Bone marrow (tissue), 2 donors: ENCODE data around the gene SLC22A12.

ENCODE experiments used
- DNase-seq, 2 donors: peaks; one replicate each; lab custom pipeline; 2025; lab: John Stamatoyannopoulos, UW

Gene SLC22A12

DNA sequence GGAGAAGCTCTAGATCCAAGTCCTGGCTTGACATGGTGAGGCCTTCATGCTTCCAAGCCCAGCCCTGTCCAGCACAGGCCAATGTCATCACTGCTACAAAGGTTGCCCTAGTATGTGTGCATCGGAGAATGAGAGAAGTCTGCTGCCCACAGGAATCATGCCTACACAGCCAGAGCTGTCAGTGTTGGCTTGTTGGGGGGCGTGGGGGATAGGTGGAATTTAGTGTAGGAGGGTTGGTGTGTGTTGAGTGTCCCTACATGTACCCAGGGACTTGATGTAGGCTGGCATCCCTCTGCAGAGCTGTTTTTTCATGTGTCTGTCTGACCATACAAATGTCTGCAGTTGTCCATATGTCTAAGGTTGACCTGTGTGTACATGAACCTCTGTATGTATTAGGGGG, 37.6 kb downstream of the SLC22A12 start:
- no peak for DNase-seq

DNA sequence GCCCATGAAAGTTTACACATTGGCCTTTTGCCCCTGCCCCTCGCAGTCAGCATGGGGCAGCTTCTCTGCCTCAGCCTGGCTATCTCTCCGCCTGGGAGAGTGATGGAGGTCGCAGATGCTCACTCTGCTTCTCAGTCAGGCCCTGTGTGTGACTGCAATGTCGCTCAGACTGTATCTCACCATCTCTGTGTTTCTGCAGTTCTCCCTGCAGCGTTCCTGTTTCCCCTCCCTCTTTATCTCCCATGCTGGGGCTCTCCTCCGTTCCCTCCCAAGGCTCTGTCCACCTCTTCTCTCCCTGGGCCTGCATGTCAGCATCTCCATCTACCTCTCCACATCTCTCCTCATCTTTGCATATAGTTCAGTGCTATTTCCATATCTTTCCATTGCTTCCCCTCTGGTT, 38.1 kb downstream of the SLC22A12 start:
- no peak for DNase-seq

DNA sequence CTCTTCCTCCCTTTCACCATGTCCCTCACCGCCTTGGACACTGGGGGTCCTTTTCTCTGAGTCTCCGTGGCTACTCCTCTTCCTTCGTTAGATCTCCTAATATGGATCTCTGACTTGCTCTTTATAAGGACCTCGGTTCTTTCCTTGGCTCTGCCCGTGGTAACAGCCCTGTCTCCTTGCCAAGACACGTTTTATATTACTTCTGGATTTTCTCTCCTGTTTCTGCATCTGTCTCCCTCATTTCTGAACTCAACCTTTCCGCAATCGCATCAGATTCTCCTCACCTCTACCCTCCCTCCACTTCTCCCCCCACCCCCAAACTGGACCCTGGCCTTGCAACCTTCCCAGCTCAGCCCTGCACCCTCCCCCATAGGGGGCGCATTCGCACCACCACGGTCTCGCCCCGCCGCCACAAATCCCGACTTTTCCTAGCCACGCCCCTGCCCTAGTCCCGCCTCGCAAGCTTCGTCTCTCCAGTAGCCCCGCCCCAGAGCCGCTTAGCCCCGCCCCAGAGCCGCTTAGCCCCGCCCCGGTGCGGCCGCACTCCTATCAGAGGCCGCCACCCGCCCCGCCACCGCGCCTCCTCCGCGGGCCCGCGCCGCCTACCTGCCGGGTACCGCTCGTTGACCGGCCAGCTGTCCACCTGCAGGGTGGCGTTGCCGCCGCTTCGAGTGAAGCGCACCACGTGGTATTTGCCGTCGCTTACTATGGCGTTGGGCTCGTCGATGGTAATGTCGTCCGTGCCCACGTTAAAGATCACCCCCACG, 39.0 kb downstream of the SLC22A12 start:
- DNase-seq: no peak

- DNase-seq: no peak
These were observed 40.7 kb downstream of the SLC22A12 start for GRCh38 chr11:64631675-64632074.

- DNase-seq: no peak
These were observed 41.2 kb downstream of the SLC22A12 start for GRCh38 chr11:64632237-64632636.

GRCh38 chr11:64632654-64633053, 41.6 kb downstream of the SLC22A12 start:
- DNase-seq: no peak

GRCh38 chr11:64633555-64634159, 42.6 kb downstream of the SLC22A12 start:
- DNase-seq: peak in 1 of 2 donors; percentile 7

- no peak for DNase-seq
These were observed 46.5 kb downstream of the SLC22A12 start for GRCh38 chr11:64637334-64638017.

GRCh38 chr11:64638018-64638665, 47.1 kb downstream of the SLC22A12 start:
- DNase-seq: no peak

- no peak for DNase-seq
These were observed 47.8 kb downstream of the SLC22A12 start for GRCh38 chr11:64638829-64639228.

- no peak for DNase-seq
These were observed 48.9 kb downstream of the SLC22A12 start for GRCh38 chr11:64639885-64640284.

- no peak for DNase-seq
These were observed 50.8 kb downstream of the SLC22A12 start for GRCh38 chr11:64641596-64642417.

- DNase-seq: no peak
These were observed 51.4 kb downstream of the SLC22A12 start for GRCh38 chr11:64642418-64642735.

- peak in 1 of 2 donors; percentile 12 for DNase-seq
These were observed 51.8 kb downstream of the SLC22A12 start for GRCh38 chr11:64642871-64643255.

GRCh38 chr11:64643256-64643881, 52.3 kb downstream of the SLC22A12 start:
- no peak for DNase-seq

DNA sequence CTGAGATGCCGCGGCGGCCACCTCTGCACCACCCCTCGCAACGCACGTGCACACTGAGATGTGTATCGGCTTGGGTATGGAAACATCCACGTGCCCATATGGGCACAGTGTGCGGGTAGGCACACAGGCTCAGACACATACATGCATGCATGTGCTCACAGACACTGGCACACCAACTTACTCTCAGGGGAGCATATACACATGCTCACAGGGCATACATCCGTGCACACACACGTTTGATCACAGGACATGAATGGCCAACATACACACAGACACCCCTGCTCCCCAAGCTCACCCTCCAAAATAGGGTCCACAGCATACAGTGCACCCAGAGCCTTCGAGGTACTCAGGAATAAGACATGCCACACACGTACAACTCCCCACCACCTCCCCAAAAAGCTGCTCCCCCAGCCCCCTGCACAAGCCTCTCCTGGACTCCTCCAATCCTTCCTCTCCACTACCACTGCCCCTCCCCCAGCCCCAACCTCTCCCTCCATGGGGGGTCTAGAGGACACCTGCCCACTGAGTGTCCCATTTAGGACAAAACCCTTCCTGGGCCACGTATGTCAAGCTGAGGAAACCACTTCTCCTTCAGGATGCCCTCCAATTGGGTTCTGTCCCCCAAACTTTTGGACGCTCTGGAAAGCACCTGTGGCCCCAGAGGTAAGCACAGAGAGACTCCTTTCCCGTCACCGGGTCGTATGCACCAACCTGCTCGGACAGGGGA, 53.1 kb downstream of the SLC22A12 start:
- no peak for DNase-seq

- peak in 1 of 2 donors; percentile 7 for DNase-seq
These were observed 53.7 kb downstream of the SLC22A12 start for GRCh38 chr11:64644647-64645275.

DNA sequence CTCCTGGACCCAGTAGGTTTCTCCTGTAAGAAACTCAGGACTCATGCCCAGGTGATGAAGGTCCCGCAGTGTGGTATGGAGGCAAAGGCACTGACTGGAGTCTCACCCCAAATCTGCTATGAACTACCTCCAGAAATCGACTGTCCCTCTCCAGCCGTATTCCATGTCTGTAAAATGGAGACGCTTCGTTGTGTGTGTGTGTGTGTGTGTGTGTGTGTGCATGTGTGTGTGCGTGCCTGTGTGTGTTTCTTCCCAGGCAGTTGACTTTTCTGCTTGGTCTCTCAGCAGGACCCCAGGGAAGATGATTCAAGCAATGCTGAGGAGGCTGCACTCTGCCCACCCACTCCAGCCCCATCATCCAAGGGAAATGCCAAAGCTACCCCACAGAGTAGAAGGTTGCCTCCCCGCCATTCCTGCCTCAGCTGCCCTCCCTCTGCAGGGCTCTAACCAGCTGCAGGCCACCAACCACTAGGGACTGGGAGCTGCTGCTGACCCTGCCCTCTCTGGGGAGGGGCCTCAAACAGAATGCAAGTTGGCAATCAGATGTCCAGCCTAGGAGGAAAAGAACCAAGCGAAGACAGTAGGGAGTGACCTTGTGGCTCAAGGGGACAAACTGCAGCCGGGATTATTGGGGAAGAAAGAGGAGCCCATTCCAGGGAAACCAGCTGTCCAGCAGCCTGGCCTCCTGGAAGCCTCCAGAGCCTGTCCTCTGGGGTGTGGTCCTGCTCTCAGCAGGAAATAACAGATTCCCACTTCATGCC, 56.2 kb downstream of the SLC22A12 start:
- no peak for DNase-seq

DNA sequence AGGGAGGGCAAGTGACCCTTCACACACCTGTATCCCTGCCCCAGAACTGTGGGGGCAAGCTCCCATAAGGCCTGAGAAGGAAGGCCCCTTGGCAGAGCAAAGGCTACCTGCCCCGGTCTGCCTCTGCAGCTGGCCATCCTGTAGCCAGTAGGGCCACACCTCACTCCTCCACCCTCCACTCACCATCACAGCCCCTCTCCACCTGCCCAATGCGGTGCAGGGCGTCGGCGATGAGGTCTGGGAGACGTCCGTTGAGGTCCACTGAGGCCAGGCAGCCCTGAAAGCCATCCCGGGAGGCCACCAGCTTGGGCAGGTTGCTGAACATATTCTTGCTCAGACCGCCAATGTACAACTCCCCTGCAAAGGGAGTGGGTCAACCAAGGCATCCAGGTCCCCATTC, 57.5 kb downstream of the SLC22A12 start:
- DNase-seq: no peak
